RWPE2 (cell line): ENCODE measurements around the gene ADAMTS9.

Source experiments
- ATAC-seq: fragments of 200-7000 bp; cut with Tn5 transposase; 3 replicates; pipeline ENCODE4 v1.9.1; 2021; ENCODE audit warnings: low read depth
- DNase-seq: peaks from one replicate; pipeline ENCODE4 v3.0.0-alpha.2; 2020; ENCODE audit warnings: low spot score
- H3K27ac ChIP-seq: fragments of 450-650 bp; 2 replicates; pipeline ENCODE4 v1.5.1; 2017; ENCODE audit warnings: mild to moderate bottlenecking; ENCODE audit not compliant: poor library complexity, severe bottlenecking
- H3K27me3 ChIP-seq: fragments of 250-450 bp; sonication (Bioruptor Pico); 2 replicates; pipeline ENCODE4 v1.5.1; 2021; ENCODE audit warnings: mild to moderate bottlenecking, moderate library complexity; ENCODE audit not compliant: insufficient read depth, poor library complexity, severe bottlenecking
- H3K36me3 ChIP-seq: fragments of 250-450 bp; sonication (Bioruptor Pico); 2 replicates; pipeline ENCODE4 v1.5.1; 2020; ENCODE audit warnings: low read depth, mild to moderate bottlenecking, moderate library complexity
- H3K4me1 ChIP-seq: fragments of 250-450 bp; sonication (Bioruptor Pico); 2 replicates; pipeline ENCODE4 v1.5.1; 2021; ENCODE audit warnings: mild to moderate bottlenecking, moderate library complexity; ENCODE audit not compliant: insufficient read depth, poor library complexity, severe bottlenecking
- H3K4me3 ChIP-seq: fragments of 250-450 bp; sonication (Bioruptor Pico); 2 replicates; pipeline ENCODE4 v1.5.1; 2021; ENCODE audit warnings: mild to moderate bottlenecking, moderate library complexity; ENCODE audit not compliant: severe bottlenecking
- H3K9me3 ChIP-seq: fragments of 250-450 bp; sonication (Bioruptor Pico); 2 replicates; pipeline ENCODE4 v1.5.1; 2021; ENCODE audit warnings: mild to moderate bottlenecking, moderate library complexity; ENCODE audit not compliant: severe bottlenecking
- TF ChIP-seq, protein P1 (sequence below): fragments of 450-650 bp; IDR thresholded peaks from one replicate; pipeline ENCODE4 v1.5.1; 2017; ENCODE audit warnings: mild to moderate bottlenecking, moderate library complexity; ENCODE audit not compliant: poor library complexity, severe bottlenecking

ADAMTS9 gene

DNA sequence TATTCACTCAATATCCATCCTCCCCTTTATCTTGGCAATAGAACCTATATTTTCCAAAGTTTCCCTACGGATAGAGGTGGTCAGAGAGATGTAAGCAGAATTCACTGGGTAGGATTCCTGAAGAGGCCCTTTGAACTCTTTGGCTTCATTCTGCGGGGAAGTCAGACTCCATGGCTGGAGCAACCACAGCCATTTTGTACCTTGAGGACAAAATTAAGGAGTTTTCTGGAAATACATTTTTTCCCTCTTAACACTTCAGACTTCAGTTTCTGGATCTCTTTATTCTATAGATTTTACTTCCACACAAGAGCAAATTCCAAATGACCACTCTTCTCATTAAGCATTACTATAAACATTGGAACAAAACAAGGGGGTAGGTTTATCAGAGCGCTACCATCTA lies 43.3 kb downstream of the ADAMTS9 start:
- no peak for DNase-seq
- Histone ChIP-seq H3K9me3 (no peaks in the 10 kb centered on the region), H3K36me3 (no peaks in the 10 kb centered on the region)

DNA sequence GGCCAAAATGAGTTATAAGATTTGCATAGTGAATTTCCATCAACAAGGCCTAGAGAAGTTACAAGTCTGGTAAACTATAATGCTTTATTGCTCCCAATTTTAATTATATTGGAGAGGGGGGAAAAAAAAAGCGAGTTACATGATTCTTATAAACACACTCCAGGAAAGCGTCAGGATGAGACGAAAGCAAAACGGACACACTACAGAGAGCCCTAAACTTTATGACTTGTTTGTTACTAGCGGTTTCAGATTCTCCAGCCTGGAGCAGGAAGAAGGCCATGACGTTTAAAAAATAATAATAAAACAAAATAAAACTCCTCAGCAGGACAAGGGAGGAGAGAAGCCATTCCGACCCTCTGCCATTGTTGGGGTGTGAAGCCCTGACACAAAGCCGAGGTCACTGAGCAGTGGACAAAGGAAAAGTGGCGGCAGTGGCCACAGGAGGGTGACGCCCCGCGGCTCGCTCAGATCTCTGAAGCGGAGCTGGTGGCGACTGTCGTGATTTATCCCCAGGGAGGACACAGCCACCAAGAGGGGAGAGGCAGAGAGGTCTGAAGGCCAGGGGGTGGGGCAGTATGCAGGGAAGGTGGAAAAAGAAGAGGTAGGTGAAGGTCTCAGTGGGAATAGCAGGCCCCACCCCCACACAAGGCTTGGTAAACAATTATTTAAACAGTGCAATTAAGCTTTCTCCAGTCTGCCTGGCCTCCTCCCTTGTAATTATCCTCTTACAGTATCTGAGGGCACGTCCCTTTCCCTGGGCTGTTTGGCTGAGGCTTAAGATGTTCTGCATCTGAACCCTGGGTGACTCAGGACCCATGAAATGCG lies 45.3 kb downstream of the ADAMTS9 start:
- DNase-seq: no peak
- Histone ChIP-seq H3K27me3 (no peaks in the 10 kb centered on the region), H3K4me3 (no peak overlapping the region), H3K4me1 (no peaks in the 10 kb centered on the region), H3K36me3 (no peaks in the 10 kb centered on the region), H3K9me3 (no peaks in the 10 kb centered on the region), H3K27ac (no peak overlapping the region)
- TF ChIP-seq, protein P1, sequence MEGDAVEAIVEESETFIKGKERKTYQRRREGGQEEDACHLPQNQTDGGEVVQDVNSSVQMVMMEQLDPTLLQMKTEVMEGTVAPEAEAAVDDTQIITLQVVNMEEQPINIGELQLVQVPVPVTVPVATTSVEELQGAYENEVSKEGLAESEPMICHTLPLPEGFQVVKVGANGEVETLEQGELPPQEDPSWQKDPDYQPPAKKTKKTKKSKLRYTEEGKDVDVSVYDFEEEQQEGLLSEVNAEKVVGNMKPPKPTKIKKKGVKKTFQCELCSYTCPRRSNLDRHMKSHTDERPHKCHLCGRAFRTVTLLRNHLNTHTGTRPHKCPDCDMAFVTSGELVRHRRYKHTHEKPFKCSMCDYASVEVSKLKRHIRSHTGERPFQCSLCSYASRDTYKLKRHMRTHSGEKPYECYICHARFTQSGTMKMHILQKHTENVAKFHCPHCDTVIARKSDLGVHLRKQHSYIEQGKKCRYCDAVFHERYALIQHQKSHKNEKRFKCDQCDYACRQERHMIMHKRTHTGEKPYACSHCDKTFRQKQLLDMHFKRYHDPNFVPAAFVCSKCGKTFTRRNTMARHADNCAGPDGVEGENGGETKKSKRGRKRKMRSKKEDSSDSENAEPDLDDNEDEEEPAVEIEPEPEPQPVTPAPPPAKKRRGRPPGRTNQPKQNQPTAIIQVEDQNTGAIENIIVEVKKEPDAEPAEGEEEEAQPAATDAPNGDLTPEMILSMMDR: no peak
- ATAC-seq: no peak

More for the DNA sequence above, 43.3 kb downstream of the ADAMTS9 start:
- ATAC-seq: no peak
- Histone ChIP-seq H3K4me3 (no peak overlapping the region), H3K27me3 (no peaks in the 10 kb centered on the region), H3K27ac (no peak overlapping the region), H3K4me1 (no peaks in the 10 kb centered on the region)
- TF ChIP-seq, protein P1: no peak

DNA sequence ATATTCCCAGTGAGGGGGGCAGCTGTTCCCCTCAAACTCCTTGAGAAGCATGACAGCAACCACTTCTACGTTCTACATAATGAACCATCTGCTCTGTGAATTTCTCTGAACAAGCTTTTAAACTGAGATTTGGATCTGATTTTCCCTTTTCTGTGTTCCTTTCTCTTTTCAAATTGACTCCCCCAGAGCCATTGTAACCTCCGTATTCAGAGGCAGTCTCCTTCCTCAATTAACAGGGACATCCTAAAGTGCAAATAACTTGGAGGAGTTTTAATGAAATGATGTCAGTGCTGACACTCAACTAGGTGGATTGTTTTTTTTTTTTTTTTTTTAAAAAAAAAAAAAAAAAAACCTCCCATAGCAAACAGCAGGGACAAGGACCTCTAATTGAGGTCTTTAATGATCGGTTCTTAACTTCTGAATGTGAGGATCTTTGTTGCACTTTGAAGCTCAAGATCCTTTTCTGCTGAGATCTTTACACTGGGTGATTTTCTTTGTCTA lies 48.8 kb downstream of the ADAMTS9 start:
- TF ChIP-seq, protein P1: no peak
- Histone ChIP-seq H3K4me3 (no peak overlapping the region), H3K4me1 (no peaks in the 10 kb centered on the region), H3K36me3 (no peaks in the 10 kb centered on the region), H3K27ac (no peak overlapping the region), H3K9me3 (no peaks in the 10 kb centered on the region), H3K27me3 (no peaks in the 10 kb centered on the region)
- DNase-seq (no peak), ATAC-seq (no peak)

DNA sequence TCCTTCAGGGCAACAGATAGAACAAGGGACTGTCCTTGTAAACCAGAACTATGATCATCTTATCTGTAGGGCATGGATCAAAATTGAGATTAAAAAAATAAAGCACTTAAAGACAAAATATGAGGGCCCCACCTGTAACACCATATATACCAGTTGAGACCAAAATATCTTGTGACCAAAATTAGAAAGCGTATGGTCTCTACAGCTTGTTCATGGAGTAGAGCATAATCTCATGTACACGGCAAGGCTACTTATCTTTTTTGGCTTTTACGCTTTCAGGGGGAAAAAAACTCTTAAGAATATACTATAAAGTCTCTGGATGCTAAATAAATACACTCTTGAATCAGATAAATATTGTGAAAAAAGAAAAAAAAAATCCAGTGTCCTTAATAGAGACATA lies 49.3 kb downstream of the ADAMTS9 start:
- no peak overlapping the region for H3K27ac ChIP-seq
- H3K4me3 ChIP-seq: no peak overlapping the region
- ATAC-seq (no peak), DNase-seq (no peak)
- H3K9me3 ChIP-seq: no peaks in the 10 kb centered on the region
- no peaks in the 10 kb centered on the region for H3K36me3 ChIP-seq
- H3K27me3 ChIP-seq: no peaks in the 10 kb centered on the region
- TF ChIP-seq, protein P1: no peak
- no peaks in the 10 kb centered on the region for H3K4me1 ChIP-seq

DNA sequence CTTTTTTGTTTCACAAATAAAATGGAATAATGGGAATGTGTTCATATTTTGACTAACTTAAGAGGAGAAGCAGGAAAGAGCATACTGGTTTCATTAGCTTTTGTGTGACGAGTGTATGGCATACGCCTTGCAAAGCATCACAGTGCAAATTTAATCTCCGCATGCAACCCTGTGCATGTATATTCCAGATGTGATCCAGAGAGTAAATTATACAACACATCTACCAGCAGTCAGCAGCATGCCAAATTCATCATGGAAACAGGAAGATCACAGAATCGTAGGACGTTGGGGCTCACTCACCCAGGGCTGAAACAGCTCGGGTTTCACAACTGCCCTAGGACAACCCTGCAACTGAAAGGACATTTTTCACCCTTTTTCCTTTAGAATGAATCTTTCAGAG lies 53.4 kb downstream of the ADAMTS9 start:
- no peak overlapping the region for H3K27ac ChIP-seq
- ATAC-seq (no peak), DNase-seq (no peak)
- TF ChIP-seq, protein P1: no peak
- no peaks in the 10 kb centered on the region for H3K27me3 ChIP-seq
- H3K36me3 ChIP-seq: no peaks in the 10 kb centered on the region
- H3K9me3 ChIP-seq: no peaks in the 10 kb centered on the region
- no peak overlapping the region for H3K4me3 ChIP-seq
- no peaks in the 10 kb centered on the region for H3K4me1 ChIP-seq
